HCT116 (cell line): ENCODE measurements around the gene VPS9D1. TPM values are rescaled to one million over a fixed set of nuclear protein-coding genes. Genes with fewer than 3 reads are reported as not detected.

Source experiments
- ATAC-seq: fragments of 200-7000 bp; cut with Tn5 transposase; 2 replicates; pipeline ENCODE4 v1.9.1; 2020; ENCODE audit warnings: mild to moderate bottlenecking, moderate library complexity
- BruUV-seq: library from RNA; stranded (reverse); fragments of 400-500 nt; replicated peaks from 2 replicates; lab custom pipeline; 2021; lab: Mats Ljungman, UMichigan
- CTCF ChIA-PET: fragments of 300-600 bp; sonication (Branson Sonifier 250); formaldehyde crosslinking; loops from one replicate; lab custom pipeline; 2021; ENCODE audit warnings: antibody characterized with exemption; lab: Charles Lee
- POLR2A ChIA-PET: fragments of 300-600, 350-600 bp; sonication (Branson Sonifier 250); formaldehyde crosslinking; loops from one replicate; lab custom pipeline; 2021; ENCODE audit warnings: antibody characterized with exemption; lab: Charles Lee
- RAD21 ChIA-PET, 2 experiments: fragments of 300-600 bp; sonication (Branson Sonifier 250); formaldehyde crosslinking; loops; one replicate each; lab custom pipeline; 2023; ENCODE audit warnings: low total read pairs in 2 of 2; ENCODE audit not compliant: uncharacterized antibody in 2 of 2, unreplicated experiment in 2 of 2, low non-redundant PET in 1 of 2; lab: Charles Lee
- DNase-seq: peaks from one replicate; pipeline ENCODE4 v3.0.0-alpha.2; 2010; ENCODE audit warnings: low read depth, low spot score
- H2AFZ ChIP-seq: fragments of 200-600 bp; shearing (Covaris generic), sonication (generic); 2 replicates; pipeline ENCODE4 v1.6.1; 2017; ENCODE audit warnings: low read depth, mixed run types, mixed read lengths, antibody characterized with exemption, low read length; ENCODE audit not compliant: poor library complexity, severe bottlenecking
- H3K27ac ChIP-seq: 2 replicates; pipeline ENCODE4 v1.5.1; 2012; ENCODE audit warnings: low read depth, low read length
- H3K27me3 ChIP-seq: fragments of 200-600 bp; sonication (generic); 2 replicates; pipeline ENCODE4 v1.6.1; 2016; ENCODE audit warnings: mixed run types, low read length, mixed read lengths; ENCODE audit not compliant: insufficient read depth
- H3K36me3 ChIP-seq, 2 experiments: fragments of 200-500 bp in 1 of 2; fragments of 200-600 bp in 1 of 2; sonication (Bioruptor generic) in 1 of 2; sonication (generic) in 1 of 2; 2 replicates each; pipeline versions ENCODE4 v1.5.1 to v1.6.1; 2014 to 2016; ENCODE audit warnings: low read length in 2 of 2, inconsistent platforms in 1 of 2, mixed read lengths in 1 of 2, mixed run types in 1 of 2; ENCODE audit not compliant: insufficient read depth in 2 of 2, control insufficient read depth in 1 of 2
- H3K4me1 ChIP-seq, 2 experiments: fragments of 200-600 bp in 1 of 2; sonication (generic) in 1 of 2; 2 replicates each; pipeline versions ENCODE4 v1.5.1 to v1.6.1; 2012 to 2017; ENCODE audit warnings: low read length in 2 of 2, inconsistent platforms in 1 of 2, mild to moderate bottlenecking in 1 of 2, mixed read lengths in 1 of 2, mixed run types in 1 of 2, moderate library complexity in 1 of 2; ENCODE audit not compliant: insufficient read depth in 2 of 2, control insufficient read depth in 1 of 2
- H3K4me2 ChIP-seq: fragments of 200-600 bp; sonication (generic); 2 replicates; pipeline ENCODE4 v1.6.1; 2017; ENCODE audit warnings: mixed run types, low read length, mixed read lengths
- H3K4me3 ChIP-seq, 2 experiments: fragments of 200-600 bp in 1 of 2; sonication (generic) in 1 of 2; replicated peaks in 1 of 2; 2 replicates each; pipeline ENCODE4 v1.5.1; 2011 to 2016; ENCODE audit warnings: low read length in 2 of 2, control low read depth in 1 of 2, low read depth in 1 of 2, mild to moderate bottlenecking in 1 of 2, mixed read lengths in 1 of 2, mixed run types in 1 of 2
- H3K79me2 ChIP-seq: fragments of 200-600 bp; sonication (generic); 2 replicates; pipeline ENCODE4 v1.6.1; 2017; ENCODE audit warnings: mild to moderate bottlenecking, mixed run types, low read length, moderate library complexity, mixed read lengths; ENCODE audit not compliant: insufficient read depth
- H3K9ac ChIP-seq: fragments of 200-600 bp; sonication (generic); 2 replicates; pipeline ENCODE4 v1.6.1; 2016; ENCODE audit warnings: low read length, mixed read lengths
- H3K9me2 ChIP-seq: fragments of 200-600 bp; sonication (generic), shearing (Covaris generic); 2 replicates; pipeline ENCODE4 v1.6.1; 2017; ENCODE audit warnings: mixed run types, mild to moderate bottlenecking, moderate library complexity; ENCODE audit not compliant: insufficient read depth
- H3K9me3 ChIP-seq, 2 experiments: fragments of 200-500 bp in 1 of 2; fragments of 200-600 bp in 1 of 2; sonication (Bioruptor generic) in 1 of 2; sonication (generic) in 1 of 2; 2 replicates each; pipeline ENCODE4 v1.6.1; 2014 to 2017; ENCODE audit warnings: low read length in 2 of 2, mixed read lengths in 2 of 2, inconsistent platforms in 1 of 2, low read depth in 1 of 2, mild to moderate bottlenecking in 1 of 2, mixed run types in 1 of 2, moderate library complexity in 1 of 2; ENCODE audit not compliant: control insufficient read depth in 1 of 2, insufficient read depth in 1 of 2
- H4K20me1 ChIP-seq: fragments of 200-600 bp; sonication (generic), shearing (Covaris generic); 2 replicates; pipeline ENCODE4 v1.6.1; 2017; ENCODE audit warnings: mixed run types, mild to moderate bottlenecking, moderate library complexity; ENCODE audit not compliant: insufficient read depth
- ATF3 ChIP-seq: IDR thresholded peaks from 2 replicates; pipeline ENCODE4 v1.6.1; 2012
- CBX3 ChIP-seq: IDR thresholded peaks from 2 replicates; pipeline ENCODE4 v1.6.1; 2012; ENCODE audit warnings: low read depth
- CEBPB ChIP-seq: IDR thresholded peaks from 2 replicates; pipeline ENCODE4 v1.6.1; 2012; ENCODE audit warnings: low read depth
- CTCF ChIP-seq, 3 experiments: fragments of 200-600 bp in 1 of 3; sonication (generic) in 1 of 3; IDR thresholded peaks in 2 of 3; conservative IDR thresholded peaks in 1 of 3; 2 replicates each; pipeline ENCODE4 v1.5.1; 2012 to 2017; ENCODE audit warnings: low read depth in 2 of 3, low read length in 2 of 3, antibody characterized with exemption in 1 of 3, borderline replicate concordance in 1 of 3, control low read depth in 1 of 3, mild to moderate bottlenecking in 1 of 3, mixed read lengths in 1 of 3, mixed run types in 1 of 3, moderate library complexity in 1 of 3; ENCODE audit not compliant: insufficient read depth in 1 of 3
- EGR1 ChIP-seq: IDR thresholded peaks from 2 replicates; pipeline ENCODE4 v1.6.1; 2012; ENCODE audit warnings: low read depth
- ELF1 ChIP-seq: IDR thresholded peaks from 2 replicates; pipeline ENCODE4 v1.6.1; 2012; ENCODE audit warnings: low read depth, borderline replicate concordance
- EZH2 ChIP-seq: fragments of 200-600 bp; sonication (generic); IDR thresholded peaks from 2 replicates; pipeline ENCODE4 v1.6.1; 2017; ENCODE audit warnings: antibody characterized with exemption, mixed run types
- EZH2phosphoT487 ChIP-seq: fragments of 200-600 bp; IDR thresholded peaks from 2 replicates; pipeline ENCODE4 v1.6.1; 2018; ENCODE audit warnings: antibody characterized with exemption, borderline replicate concordance
- FOSL1 ChIP-seq: IDR thresholded peaks from 2 replicates; pipeline ENCODE4 v1.6.1; 2012; ENCODE audit warnings: low read depth
- JUND ChIP-seq: IDR thresholded peaks from 2 replicates; pipeline ENCODE4 v1.6.1; 2012
- MAX ChIP-seq: IDR thresholded peaks from 2 replicates; pipeline ENCODE4 v1.6.1; 2012
- POLR2A ChIP-seq: IDR thresholded peaks from 2 replicates; pipeline ENCODE4 v1.7.0; 2011; ENCODE audit warnings: borderline replicate concordance; ENCODE audit not compliant: insufficient read depth, insufficient read length; ENCODE audit errors: extremely low read depth
- POLR2AphosphoS5 ChIP-seq: IDR thresholded peaks from 2 replicates; pipeline ENCODE4 v1.6.1; 2011; ENCODE audit warnings: mild to moderate bottlenecking, low read depth, low read length, moderate library complexity
- RAD21 ChIP-seq: IDR thresholded peaks from 2 replicates; pipeline ENCODE4 v1.6.1; 2012; ENCODE audit warnings: low read depth, mild to moderate bottlenecking
- REST ChIP-seq: IDR thresholded peaks from 2 replicates; pipeline ENCODE4 v1.6.1; 2012; ENCODE audit warnings: low read depth
- SIN3A ChIP-seq: IDR thresholded peaks from 2 replicates; pipeline ENCODE4 v1.6.1; 2012; ENCODE audit warnings: low read depth
- SP1 ChIP-seq: IDR thresholded peaks from 2 replicates; pipeline ENCODE4 v1.6.1; 2012; ENCODE audit warnings: low read depth
- TCF7L2 ChIP-seq: IDR thresholded peaks from 2 replicates; pipeline ENCODE4 v1.7.0; 2011; ENCODE audit warnings: borderline replicate concordance, inconsistent platforms; ENCODE audit not compliant: insufficient read depth, insufficient read length; ENCODE audit errors: extremely low read depth
- YY1 ChIP-seq: IDR thresholded peaks from 2 replicates; pipeline ENCODE4 v1.6.1; 2011; ENCODE audit warnings: low read length, low read depth, moderate library complexity, mild to moderate bottlenecking; ENCODE audit not compliant: insufficient replicate concordance; ENCODE audit errors: extremely low read depth
- ZBTB33 ChIP-seq: IDR thresholded peaks from 2 replicates; pipeline ENCODE4 v1.6.1; 2011; ENCODE audit warnings: mild to moderate bottlenecking, low read length, moderate library complexity; ENCODE audit not compliant: insufficient replicate concordance; ENCODE audit errors: extremely low read depth
- ZNF274 ChIP-seq: fragments of 200-500 bp; sonication (Bioruptor generic); IDR thresholded peaks from 2 replicates; pipeline ENCODE4 v1.6.1; 2014; ENCODE audit warnings: mild to moderate bottlenecking, low read depth, low read length, inconsistent platforms
- intact Hi-C: fragments of 100-400 bp; cut with micrococcal nuclease; formaldehyde crosslinking; loops from 2 replicates; pipeline ENCODE4 v1.10.0; 2022
- total RNA-seq: library from RNA; stranded (reverse); gene quantifications from one replicate; pipeline ENCODE4 v1.2.1, GENCODE V29; 2021; ENCODE audit not compliant: unreplicated experiment

VPS9D1 gene
- total RNA-seq, 1 experiment from 2014 or later: 4.2 TPM

- H3K27me3 ChIP-seq: no peaks in the 10 kb centered on the region
- H3K4me2 ChIP-seq: peak overlapping the region; percentile 86
- DNase-seq (no peak), ATAC-seq (peak; percentile 21)
- H4K20me1 ChIP-seq: peaks cover 3% of the 10 kb centered on the region; the same call in 1 of the 2 replicates
- RAD21 ChIA-PET: interaction anchor here in 1 of 2 experiments (0.9 kb wide), 1 partner anchor 20 kb away, joined by 4 read pairs; no protein-coding TSS in a partner anchor
- H3K4me1 ChIP-seq: peaks cover 28 to 58% of the 10 kb centered on the region in 2 experiments
- peak overlapping the region; percentile 70 to 88 for H3K4me3 ChIP-seq
- peaks cover 16 to 28% of the 10 kb centered on the region in 2 experiments; a peak in 3 of 4 replicates for H3K36me3 ChIP-seq
- intact Hi-C loops: loop anchor here (2.0 kb wide), 1 partner anchor 96 kb away; the partner anchor contains the start of gene FANCA
- peak overlapping the region; percentile 97 for H3K27ac ChIP-seq
- POLR2A ChIA-PET: interaction anchor here (1.5 to 1.6 kb wide), 2 partner anchors 10 to 15 kb away, joined by 6 to 12 read pairs; no protein-coding TSS in a partner anchor
- H2AFZ ChIP-seq: no peak overlapping the region
- CTCF ChIA-PET: interaction anchor here (1.7 kb wide), 1 partner anchor 15 kb away, joined by 7 read pairs; no protein-coding TSS in a partner anchor
- H3K9me3 ChIP-seq: no peaks in the 10 kb centered on the region
- peaks cover 35% of the 10 kb centered on the region; the same call in 1 of the 2 replicates for H3K79me2 ChIP-seq
- peak overlapping the region; percentile 78 for H3K9ac ChIP-seq
- no peaks in the 10 kb centered on the region for H3K9me2 ChIP-seq
- BruUV-seq: no TSS peak
- TF ChIP-seq POLR2A: peak; percentile 16
- no peak for TF ChIP-seq REST
- TF ChIP-seq JUND: no peak
- no peak for TF ChIP-seq ZNF274
- no peak for TF ChIP-seq POLR2AphosphoS5
- no peak for TF ChIP-seq SP1
- no peak for TF ChIP-seq EZH2
- TF ChIP-seq TCF7L2: peak; percentile 9
- TF ChIP-seq ZBTB33: no peak
- TF ChIP-seq RAD21: no peak
- TF ChIP-seq MAX: no peak
- TF ChIP-seq SIN3A: no peak
- no peak for TF ChIP-seq YY1
- no peak for TF ChIP-seq ATF3
- no peak for TF ChIP-seq EGR1
- no peak for TF ChIP-seq EZH2phosphoT487
- no peak for TF ChIP-seq CTCF (IDR thresholded peaks at IDR 0.05 in 2 of 3, conservative IDR thresholded peaks at IDR 0.05 in 1 of 3; ENCODE audit: borderline replicate concordance in 1 of 3, insufficient read depth in 1 of 3, low read depth in 2 of 3, low read length in 2 of 3)
- TF ChIP-seq CEBPB: no peak
- TF ChIP-seq CBX3: no peak
- TF ChIP-seq FOSL1: no peak
- no peak for TF ChIP-seq ELF1
Observed at GRCh38 chr16:89720551-89720812, 216 bp downstream of the VPS9D1 start.
